C4-2B (cell line): ENCODE data around the gene ADAM12.
"Not testable (repeated sequence)": the region's sequence is repeated elsewhere in the genome, so short reads cannot be mapped to it uniquely, and the experiment has no call there.

Source experiments
- H3K27ac ChIP-seq: fragments of 450-650 bp; 2 replicates; pipeline ENCODE4 v1.5.1; 2017
- ZFX ChIP-seq: fragments of 450-650 bp; IDR thresholded peaks from 2 replicates; pipeline ENCODE4 v1.6.1; 2017
- TF ChIP-seq, protein P1 (sequence below): fragments of 450-650 bp; conservative IDR thresholded peaks from 2 replicates; pipeline ENCODE4 v1.5.1; 2017; ENCODE audit warnings: mild to moderate bottlenecking

The ADAM12 gene

DNA sequence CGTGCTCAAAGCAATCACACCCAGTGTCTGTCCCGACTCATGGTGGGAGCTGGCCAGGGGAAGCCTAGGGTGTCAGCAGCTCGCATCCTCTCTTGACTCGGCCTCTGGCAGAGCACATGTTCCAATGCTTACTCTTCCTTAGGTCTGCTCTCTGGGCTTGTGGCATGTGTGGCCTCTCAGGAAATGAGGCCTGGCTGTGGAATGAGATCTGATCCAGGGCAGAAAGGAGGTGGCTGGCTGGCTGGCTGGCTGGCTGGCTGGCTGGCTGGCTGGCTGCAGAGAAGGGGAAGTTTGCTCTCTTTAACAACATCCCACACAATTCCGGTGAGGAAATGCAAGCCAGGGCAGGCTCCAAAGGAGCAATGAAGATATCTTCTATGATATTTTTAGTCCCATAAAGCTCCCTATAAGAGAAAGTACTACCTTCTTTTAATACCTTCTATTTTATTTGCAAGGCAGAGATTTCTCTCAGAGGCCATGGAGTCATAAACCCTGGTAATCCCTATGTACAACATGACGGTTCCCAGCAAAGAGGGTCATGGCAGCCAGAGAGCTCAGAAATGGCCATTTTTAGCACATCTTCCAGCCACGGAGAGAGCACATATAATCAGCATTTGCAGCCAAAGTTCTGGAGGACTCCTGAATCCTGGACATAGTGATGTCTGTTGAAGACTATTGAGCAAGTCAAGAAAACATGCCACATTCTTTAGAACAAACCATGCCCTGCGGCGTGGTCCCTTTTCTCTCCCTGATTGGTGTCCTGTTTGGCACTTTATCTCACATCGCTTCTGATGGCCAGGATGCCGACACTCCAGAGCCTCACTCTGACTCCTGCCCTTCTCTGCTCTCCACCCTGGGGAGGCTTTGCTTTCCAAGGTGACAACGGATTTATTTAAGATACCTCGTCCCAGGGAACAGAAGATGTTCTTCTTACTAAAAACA is 338.2 kb downstream of the ADAM12 start:
- H3K27ac ChIP-seq = no peak overlapping the region
- no peak for TF ChIP-seq ZFX
- TF ChIP-seq, protein P1, sequence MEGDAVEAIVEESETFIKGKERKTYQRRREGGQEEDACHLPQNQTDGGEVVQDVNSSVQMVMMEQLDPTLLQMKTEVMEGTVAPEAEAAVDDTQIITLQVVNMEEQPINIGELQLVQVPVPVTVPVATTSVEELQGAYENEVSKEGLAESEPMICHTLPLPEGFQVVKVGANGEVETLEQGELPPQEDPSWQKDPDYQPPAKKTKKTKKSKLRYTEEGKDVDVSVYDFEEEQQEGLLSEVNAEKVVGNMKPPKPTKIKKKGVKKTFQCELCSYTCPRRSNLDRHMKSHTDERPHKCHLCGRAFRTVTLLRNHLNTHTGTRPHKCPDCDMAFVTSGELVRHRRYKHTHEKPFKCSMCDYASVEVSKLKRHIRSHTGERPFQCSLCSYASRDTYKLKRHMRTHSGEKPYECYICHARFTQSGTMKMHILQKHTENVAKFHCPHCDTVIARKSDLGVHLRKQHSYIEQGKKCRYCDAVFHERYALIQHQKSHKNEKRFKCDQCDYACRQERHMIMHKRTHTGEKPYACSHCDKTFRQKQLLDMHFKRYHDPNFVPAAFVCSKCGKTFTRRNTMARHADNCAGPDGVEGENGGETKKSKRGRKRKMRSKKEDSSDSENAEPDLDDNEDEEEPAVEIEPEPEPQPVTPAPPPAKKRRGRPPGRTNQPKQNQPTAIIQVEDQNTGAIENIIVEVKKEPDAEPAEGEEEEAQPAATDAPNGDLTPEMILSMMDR = no peak

DNA sequence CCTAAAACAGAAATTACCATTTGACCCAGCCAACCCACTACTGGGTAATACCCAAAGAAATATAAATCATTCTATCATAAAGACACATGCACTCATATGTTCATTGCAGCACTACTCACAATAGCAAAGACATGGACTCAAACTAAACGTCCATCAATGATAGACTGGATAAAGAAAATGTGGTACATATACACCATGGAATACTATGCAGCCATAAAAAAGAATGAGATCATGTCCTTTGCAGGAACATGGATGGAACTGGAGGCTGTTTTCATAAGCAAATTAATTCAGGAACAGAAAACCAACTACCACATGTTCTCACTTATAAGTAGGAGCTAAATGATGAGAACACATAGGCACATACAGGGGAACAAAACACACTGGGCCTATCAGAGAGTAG is 340.5 kb downstream of the ADAM12 start:
- not testable (repeated sequence) for H3K27ac ChIP-seq

DNA sequence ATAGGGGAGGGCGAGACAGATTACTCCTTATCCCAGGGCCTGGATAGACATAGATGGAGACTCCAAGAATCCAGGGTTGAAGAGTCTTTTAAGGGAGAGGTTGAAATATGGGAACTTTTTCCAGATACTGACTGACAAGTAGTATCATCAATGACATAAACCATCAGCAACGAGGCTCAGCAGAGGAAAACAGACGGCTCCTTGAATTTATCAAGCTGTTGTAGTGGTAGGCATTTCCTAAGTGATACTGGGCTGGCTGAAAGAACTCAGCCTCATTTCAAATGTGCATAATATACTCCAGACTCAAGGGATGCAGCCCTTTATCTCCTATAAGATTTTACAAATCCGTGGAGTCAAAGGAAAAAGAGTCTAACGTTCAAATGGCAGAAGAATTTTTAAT is 341.4 kb downstream of the ADAM12 start:
- no peak overlapping the region for H3K27ac ChIP-seq
- no peak for TF ChIP-seq ZFX

DNA sequence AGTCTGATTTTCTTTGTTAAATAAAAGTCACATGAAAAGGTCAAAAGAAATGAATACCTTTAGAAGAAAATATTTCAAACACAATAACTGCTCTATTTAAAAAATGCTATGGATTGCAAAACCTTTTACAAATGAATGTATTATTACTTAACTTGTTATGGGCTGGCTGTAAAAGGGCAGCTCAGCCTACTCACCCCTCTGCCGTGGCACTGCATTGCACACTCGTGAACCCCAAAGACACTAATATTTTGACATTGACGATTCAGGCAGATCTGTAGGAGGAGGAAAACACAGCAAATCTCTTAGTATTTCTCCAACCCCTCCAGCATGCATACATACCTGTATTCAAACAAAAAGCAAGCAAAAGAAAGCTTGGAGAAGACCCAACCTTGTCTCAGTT is 342.4 kb downstream of the ADAM12 start:
- no peak overlapping the region for H3K27ac ChIP-seq
- TF ChIP-seq, protein P1 = no peak
- TF ChIP-seq ZFX = no peak

DNA sequence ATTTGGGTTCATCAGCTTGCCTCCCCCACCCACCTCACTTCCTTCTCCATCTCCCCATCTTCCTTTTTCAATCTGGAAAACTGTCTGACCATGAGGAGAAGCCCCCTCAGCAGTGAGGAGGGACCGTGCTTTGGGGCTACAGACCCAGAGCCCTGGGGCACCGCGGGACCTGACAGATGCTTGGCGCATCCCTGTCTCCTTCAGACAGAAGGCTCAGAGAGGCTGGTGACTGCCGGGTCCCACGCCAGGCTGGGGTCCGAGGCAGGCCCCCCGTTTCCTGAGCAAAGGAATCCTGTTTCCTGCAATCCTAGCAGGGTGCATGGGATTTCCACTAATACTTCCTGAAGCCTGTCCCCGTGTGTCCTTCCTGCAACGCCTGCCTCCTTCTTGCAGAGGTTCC is 344.9 kb downstream of the ADAM12 start:
- TF ChIP-seq, protein P1 = no peak
- no peak for TF ChIP-seq ZFX
- no peak overlapping the region for H3K27ac ChIP-seq

DNA sequence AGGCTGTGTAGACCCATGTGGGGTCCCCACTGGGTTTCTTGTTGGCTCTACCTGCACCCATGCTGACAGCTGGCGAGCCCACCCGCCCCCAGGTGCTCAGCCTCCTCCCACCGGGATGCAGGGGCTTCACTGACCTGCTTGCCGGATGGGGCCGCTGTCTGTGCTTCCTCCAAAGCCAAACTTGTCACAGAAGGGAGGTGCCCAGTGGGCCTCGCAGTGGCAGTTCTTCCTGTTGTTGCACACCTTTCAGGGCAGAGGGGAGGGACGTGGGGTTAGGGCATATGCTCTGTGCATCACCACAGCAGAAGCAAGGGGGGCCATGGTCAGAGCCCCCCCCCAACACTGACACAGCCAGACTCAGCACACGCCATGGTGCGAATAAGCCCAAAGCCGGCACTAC is 345.4 kb downstream of the ADAM12 start:
- TF ChIP-seq, protein P1 = no peak
- no peak for TF ChIP-seq ZFX
- H3K27ac ChIP-seq = no peak overlapping the region

DNA sequence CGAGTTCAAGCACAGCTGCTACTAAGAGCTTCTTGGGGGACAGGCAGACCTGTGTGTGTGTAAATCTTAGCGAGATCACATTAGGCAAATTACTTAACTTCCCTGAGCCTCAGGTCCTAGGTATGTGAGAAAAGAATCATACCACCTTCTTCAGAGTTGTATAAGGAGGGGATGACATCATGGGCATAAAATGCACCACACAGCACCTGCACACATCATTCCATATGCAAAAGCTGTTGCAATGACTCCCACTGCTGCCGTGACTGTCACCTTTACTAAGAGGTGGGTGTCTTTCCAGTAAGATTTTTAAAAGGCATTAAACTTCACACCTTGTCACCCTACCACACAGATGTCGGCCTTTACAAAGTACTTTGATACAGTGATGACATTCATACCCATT is 345.9 kb downstream of the ADAM12 start:
- TF ChIP-seq, protein P1 = no peak
- no peak for TF ChIP-seq ZFX
- H3K27ac ChIP-seq = no peak overlapping the region

DNA sequence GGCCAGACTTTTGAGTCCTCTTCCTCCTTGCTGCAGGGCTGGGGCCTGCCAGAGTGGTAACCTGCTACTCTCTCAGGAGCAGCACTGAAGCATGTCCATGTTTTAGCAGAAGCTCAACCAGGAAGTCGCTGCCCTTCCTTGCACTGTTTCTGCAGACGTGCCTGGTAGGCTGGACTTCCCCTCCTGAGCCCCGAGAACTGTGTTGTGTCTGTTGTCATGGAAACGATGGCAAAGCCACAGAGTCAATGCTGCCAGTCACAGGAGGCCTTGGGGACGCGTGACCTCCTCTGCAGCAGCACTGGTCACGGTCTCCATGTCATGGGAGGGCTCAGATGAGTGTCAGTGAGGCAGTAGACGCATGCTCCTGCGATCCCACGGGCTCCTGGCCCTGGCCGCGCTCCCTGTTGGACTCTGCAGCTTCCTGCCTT is 346.5 kb downstream of the ADAM12 start:
- no peak for TF ChIP-seq ZFX
- TF ChIP-seq, protein P1 = no peak
- no peak overlapping the region for H3K27ac ChIP-seq
